HG03159 (cell line): ENCODE measurements around the gene TVP23B.
"Not testable (repeated sequence)": the region's sequence is repeated elsewhere in the genome, so short reads cannot be mapped to it uniquely, and the experiment has no call there.

Experiments used
- ATAC-seq: cut with Tn5 transposase; IDR thresholded peaks from one replicate; pipeline ENCODE4 v1.9.1; 2021; ENCODE audit warnings: mild to moderate bottlenecking, moderate library complexity; ENCODE audit not compliant: unreplicated experiment

The TVP23B gene

GRCh38 chr17:18780991-18781718, at the start of gene TVP23B:
TSS of gene TVP23B (plus strand) at chr17:18781183. CDS start at chr17:18781294, 111 bp downstream.
- ATAC-seq, result peak; percentile 99

GRCh38 chr17:18732438-18732837, 48.5 kb upstream of the TVP23B start:
- ATAC-seq, result not testable (repeated sequence)

- not testable (repeated sequence) for ATAC-seq
These were observed 47.6 kb upstream of the TVP23B start for GRCh38 chr17:18733350-18733749.

DNA sequence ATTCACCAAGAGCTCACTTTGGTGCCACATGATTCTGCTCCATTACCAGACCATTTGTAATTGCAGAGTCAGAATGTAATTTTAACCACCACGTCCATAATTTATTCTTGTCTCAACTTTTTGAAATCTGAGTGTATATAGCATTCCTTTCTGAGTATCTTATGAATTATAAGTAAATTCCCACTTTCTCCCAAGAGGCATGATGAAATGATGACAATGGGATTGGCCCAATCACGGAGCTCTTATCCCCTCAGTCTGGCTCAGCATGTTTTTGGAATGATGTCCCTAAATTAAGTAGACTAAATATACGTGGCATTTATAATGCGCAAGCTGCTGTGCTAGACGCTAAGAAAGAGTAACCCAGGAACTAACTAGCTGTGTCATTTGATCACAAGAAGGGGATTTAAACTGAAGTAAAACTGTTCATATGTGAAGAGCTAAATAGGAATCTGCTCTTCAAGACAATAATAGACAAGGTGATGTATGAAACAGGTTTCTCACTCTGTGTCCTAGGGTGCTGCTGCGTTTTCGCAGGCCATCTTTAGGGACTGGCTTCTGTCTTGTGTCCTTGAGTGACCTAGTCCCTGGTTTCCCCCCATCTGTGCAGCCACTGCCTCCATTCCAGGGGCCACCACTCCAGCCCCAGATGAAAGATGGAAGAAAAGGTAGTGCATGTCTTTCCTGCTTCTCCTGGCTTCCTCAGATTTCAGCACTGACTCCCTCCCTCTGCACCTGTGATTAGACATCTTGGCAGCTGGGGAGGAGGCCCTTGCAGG, 41.2 kb upstream of the TVP23B start:
- ATAC-seq, result not testable (repeated sequence)

- ATAC-seq, result not testable (repeated sequence)
These were observed 39.8 kb upstream of the TVP23B start for GRCh38 chr17:18741228-18741627.

GRCh38 chr17:18743699-18744421, 37.1 kb upstream of the TVP23B start, which contains the start of gene FBXW10:
TSS of gene FBXW10 (plus strand) at chr17:18744054. CDS start at chr17:18744245, 191 bp downstream.
- ATAC-seq, result not testable (repeated sequence)

GRCh38 chr17:18744726-18745125, 36.3 kb upstream of the TVP23B start:
- ATAC-seq, result not testable (repeated sequence)

DNA sequence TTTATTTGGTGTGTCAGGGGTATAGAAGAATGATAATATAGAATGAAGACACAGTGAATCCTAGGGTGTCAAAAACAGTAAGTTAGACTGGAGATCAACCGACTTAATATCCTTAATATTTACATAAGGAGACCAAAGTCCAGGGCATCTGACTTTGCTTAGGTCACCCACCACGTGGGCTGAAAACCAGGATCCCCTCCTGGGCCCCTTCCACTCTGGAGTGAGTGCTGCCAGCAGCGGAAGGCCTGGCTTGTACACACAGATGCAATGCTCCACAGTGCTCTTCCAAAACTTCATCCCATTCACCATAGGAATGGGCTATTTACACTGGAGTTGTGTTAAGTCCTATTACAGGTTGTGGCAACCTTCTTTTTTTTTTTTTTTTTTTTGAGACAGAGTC, 34.4 kb upstream of the TVP23B start:
- not testable (repeated sequence) for ATAC-seq

- ATAC-seq, result not testable (repeated sequence)
These were observed 33.5 kb upstream of the TVP23B start for GRCh38 chr17:18747501-18747900.

DNA sequence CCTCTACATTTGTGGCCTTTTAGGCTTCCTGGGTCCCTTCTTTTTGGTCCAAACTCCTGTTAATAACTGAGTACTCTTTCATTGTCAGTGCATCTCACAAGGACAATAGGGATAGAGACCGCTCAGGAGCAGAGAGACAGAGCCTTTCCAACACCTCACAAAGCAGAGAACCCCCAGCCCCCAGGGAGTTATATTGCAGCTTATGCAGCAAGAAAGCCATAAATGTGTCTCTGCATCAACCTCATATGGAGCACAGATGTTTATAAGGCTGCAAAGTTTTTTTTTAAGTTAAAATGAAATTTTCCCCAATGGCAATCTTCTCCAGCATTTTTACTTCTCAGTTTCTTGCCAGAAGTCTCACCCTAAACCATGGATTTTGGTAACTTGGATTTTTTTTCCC, 30.7 kb upstream of the TVP23B start:
- ATAC-seq, result not testable (repeated sequence)

DNA sequence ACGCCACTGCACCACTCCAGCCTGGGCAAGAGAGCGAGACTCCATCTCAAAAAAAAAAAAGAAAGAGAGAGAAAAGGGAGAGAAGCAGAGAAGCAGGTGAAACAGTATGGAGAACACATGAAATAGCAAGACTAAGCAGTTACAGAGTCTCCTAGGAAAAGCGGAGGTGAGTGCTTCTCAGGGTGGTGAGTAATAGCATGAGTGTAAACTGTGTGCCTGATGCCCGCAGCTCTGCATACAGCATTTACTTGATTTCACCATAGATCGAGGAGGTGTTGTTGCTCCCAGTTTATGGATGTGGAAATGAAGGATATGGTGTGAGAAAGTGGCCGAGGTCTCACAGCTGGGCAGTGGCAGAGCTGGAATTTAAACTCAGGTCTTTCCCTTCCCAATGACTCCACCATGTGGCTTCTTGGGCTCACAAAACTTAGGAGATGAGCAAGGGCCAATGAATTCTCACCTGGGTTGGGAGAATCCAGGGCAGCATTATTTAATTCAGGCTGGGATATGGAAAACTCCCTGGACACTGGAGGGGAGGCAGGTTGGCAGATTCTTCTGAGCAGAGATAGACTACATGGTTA, 27.1 kb upstream of the TVP23B start:
- not testable (repeated sequence) for ATAC-seq

GRCh38 chr17:18755969-18756368, 25.0 kb upstream of the TVP23B start:
- ATAC-seq, result not testable (repeated sequence)

- ATAC-seq, result not testable (repeated sequence)
These were observed 23.5 kb upstream of the TVP23B start for GRCh38 chr17:18757368-18758044.

DNA sequence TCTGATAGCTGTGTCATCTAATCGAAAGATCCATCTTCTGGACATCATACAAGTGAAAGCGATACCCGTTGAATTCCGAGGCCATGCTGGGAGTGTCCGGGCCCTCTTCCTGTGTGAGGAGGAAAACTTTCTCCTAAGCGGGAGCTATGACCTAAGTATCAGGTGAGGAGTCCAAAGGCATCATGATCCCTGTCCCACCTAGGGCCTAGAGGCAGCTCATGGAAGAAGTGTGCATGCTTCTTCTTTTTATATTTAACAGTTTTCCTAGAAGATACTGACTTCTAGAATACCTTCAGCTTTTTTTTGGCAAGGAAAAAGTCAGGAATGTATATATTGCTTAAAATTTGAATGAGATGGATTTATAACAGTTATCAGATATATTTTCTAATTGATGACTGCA, 22.6 kb upstream of the TVP23B start:
- ATAC-seq, result not testable (repeated sequence)

DNA sequence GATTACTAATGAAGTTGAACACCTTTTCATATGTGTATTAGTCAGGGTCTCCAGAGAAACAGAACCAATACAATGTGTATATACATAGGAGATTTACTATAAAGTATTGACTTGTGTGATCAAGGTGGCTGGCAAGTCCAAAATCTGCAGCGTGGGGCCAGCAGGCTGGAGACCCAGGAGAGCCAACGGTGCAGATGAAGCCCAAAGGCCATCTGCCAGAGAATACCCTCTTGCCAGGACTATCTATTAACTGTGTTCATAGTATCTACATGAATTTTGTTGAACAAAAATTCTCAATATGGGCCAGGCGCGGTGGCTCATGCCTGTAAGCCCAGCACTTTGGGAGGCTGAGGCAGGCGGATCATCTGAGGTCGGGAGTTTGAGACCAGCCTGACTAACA, 20.8 kb upstream of the TVP23B start:
- not testable (repeated sequence) for ATAC-seq

DNA sequence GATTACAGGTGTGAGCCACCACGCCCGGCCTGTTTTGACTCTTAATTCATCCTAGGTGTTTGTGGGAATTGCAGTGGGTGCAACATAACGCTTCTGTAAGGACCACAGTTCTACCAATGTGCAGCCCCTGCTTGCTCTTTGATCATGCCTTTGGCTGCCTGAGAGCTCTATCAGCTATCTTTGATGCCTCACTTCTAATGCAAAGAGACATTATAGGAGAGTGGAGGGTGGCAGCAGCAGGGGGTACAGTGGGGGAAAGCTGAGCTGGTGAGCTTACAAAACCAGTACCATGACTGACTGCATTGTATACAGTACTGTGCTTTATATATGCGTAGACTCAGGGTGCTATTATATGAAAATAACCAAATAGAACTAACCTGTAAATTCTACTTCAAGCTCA, 10.4 kb upstream of the TVP23B start:
- ATAC-seq, result not testable (repeated sequence)

GRCh38 chr17:18771066-18771465, 9.9 kb upstream of the TVP23B start:
- not testable (repeated sequence) for ATAC-seq

DNA sequence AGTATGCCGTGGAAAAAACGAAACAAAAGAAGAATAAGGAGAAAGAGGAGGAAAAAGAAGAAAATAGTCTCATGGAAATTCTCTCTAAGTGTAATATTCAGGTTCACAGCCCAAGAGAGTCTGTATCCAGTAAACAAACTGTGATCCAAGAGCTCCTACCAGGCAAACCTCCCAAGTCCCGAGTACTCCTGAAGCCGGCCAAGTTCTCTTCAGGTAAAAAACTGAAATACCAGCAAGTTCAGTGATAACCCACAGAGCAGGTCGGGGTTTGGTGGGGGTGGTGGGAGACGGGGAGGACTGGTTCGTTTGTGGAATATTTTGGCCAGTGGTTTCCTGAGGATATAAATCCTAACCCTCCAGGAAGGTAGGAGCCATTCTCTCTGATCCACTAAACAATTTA, 8.5 kb upstream of the TVP23B start:
- no peak for ATAC-seq

- not testable (repeated sequence) for ATAC-seq
These were observed 822 bp downstream of the TVP23B start for GRCh38 chr17:18781805-18782204.

DNA sequence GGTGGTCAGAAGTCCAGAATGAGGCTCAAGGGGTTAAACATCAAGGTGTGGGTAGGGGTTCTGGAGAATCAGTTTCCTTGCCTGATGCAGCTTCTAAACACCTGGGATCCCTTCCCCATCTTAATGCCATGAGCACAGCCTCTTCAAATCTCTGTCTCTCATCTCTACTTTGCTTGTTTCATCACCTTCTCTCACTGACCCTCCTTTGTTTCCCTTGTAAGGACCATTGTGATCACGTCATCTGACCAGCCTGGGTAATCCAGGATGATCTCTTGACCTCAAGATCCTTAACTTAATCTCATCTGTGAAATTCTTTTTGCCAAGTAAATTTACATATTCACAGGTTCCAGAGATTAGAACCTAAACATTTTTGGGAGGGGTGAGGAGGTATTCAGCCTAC, 5.0 kb downstream of the TVP23B start:
- ATAC-seq, result not testable (repeated sequence)
